Suprapubic skin (tissue), 3 donors: ENCODE data around the gene OSMR.

Source experiments
- POLR2AphosphoS5 ChIP-seq, 3 donors: sonication (generic); formaldehyde crosslinking; IDR thresholded peaks; one replicate each; pipeline ENCODE4 v1.6.1; 2017; ENCODE audit warnings: antibody characterized with exemption in 3 of 3
- TF ChIP-seq, protein P1 (sequence below), 2 donors: fragments of 200-600 bp in 1 of 2; fragments of 450-650 bp in 1 of 2; sonication (generic) in 1 of 2; IDR thresholded peaks; one replicate each; pipeline ENCODE4 v1.5.1; 2016 to 2019; ENCODE audit warnings: antibody characterized with exemption in 2 of 2, mild to moderate bottlenecking in 1 of 2, moderate library complexity in 1 of 2

GRCh38 chr5:38935437-38935836 is 89.6 kb downstream of the OSMR start:
- TF ChIP-seq, protein P1, sequence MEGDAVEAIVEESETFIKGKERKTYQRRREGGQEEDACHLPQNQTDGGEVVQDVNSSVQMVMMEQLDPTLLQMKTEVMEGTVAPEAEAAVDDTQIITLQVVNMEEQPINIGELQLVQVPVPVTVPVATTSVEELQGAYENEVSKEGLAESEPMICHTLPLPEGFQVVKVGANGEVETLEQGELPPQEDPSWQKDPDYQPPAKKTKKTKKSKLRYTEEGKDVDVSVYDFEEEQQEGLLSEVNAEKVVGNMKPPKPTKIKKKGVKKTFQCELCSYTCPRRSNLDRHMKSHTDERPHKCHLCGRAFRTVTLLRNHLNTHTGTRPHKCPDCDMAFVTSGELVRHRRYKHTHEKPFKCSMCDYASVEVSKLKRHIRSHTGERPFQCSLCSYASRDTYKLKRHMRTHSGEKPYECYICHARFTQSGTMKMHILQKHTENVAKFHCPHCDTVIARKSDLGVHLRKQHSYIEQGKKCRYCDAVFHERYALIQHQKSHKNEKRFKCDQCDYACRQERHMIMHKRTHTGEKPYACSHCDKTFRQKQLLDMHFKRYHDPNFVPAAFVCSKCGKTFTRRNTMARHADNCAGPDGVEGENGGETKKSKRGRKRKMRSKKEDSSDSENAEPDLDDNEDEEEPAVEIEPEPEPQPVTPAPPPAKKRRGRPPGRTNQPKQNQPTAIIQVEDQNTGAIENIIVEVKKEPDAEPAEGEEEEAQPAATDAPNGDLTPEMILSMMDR (IDR thresholded peaks at IDR 0.05), result no peak
- no peak for TF ChIP-seq POLR2AphosphoS5 (IDR thresholded peaks at IDR 0.05)
